Hepatocyte (in vitro differentiated cells): Measurements from ENCODE around the gene GMDS. TPM values are rescaled to one million over a fixed set of nuclear protein-coding genes. Genes with fewer than 3 reads are reported as not detected.

Experiments
- DNase-seq: peaks from one replicate; pipeline ENCODE4 v3.0.0-alpha.2; 2016; ENCODE audit warnings: low spot score
- H2AFZ ChIP-seq: fragments of 200-600 bp; sonication (generic); 2 replicates; pipeline ENCODE4 v1.6.0; 2016; ENCODE audit warnings: antibody characterized with exemption, mild to moderate bottlenecking
- H3K27ac ChIP-seq: fragments of 200-600 bp; sonication (generic); 2 replicates; pipeline ENCODE4 v1.5.1; 2016; ENCODE audit warnings: mild to moderate bottlenecking
- H3K27me3 ChIP-seq: fragments of 200-600 bp; sonication (generic); 2 replicates; pipeline ENCODE4 v1.6.1; 2016
- H3K36me3 ChIP-seq: fragments of 200-600 bp; sonication (generic); replicated peaks from 2 replicates; pipeline ENCODE4 v1.5.1; 2016; ENCODE audit warnings: low read depth; ENCODE audit not compliant: insufficient read depth
- H3K4me1 ChIP-seq: fragments of 200-600 bp; sonication (generic); 2 replicates; pipeline ENCODE4 v1.5.1; 2016; ENCODE audit warnings: mild to moderate bottlenecking, moderate library complexity; ENCODE audit not compliant: insufficient read depth
- H3K4me2 ChIP-seq: fragments of 200-600 bp; sonication (generic); 2 replicates; pipeline ENCODE4 v1.6.0; 2016
- H3K4me3 ChIP-seq: fragments of 200-600 bp; sonication (generic); 2 replicates; pipeline ENCODE4 v1.5.1; 2016; ENCODE audit warnings: mild to moderate bottlenecking
- H3K79me2 ChIP-seq: fragments of 200-600 bp; sonication (generic); 2 replicates; pipeline ENCODE4 v1.6.0; 2017; ENCODE audit warnings: mild to moderate bottlenecking
- H3K9me2 ChIP-seq: fragments of 200-600 bp; sonication (generic); replicated peaks from 2 replicates; pipeline ENCODE4 v1.6.0; 2017; ENCODE audit warnings: mild to moderate bottlenecking; ENCODE audit not compliant: insufficient read depth
- H3K9me3 ChIP-seq: fragments of 200-600 bp; sonication (generic); 2 replicates; pipeline ENCODE4 v1.5.1; 2016; ENCODE audit warnings: low read depth, mild to moderate bottlenecking
- H4K20me1 ChIP-seq: fragments of 200-600 bp; sonication (generic); 2 replicates; pipeline ENCODE4 v1.6.0; 2016; ENCODE audit warnings: mild to moderate bottlenecking; ENCODE audit not compliant: insufficient read depth, poor library complexity, severe bottlenecking
- CTCF ChIP-seq: fragments of 200-600 bp; sonication (generic); IDR thresholded peaks from 2 replicates; pipeline ENCODE4 v1.5.1; 2016; ENCODE audit warnings: antibody characterized with exemption, mild to moderate bottlenecking; ENCODE audit not compliant: poor library complexity
- EZH2 ChIP-seq: fragments of 200-600 bp; sonication (generic); IDR thresholded peaks from 2 replicates; pipeline ENCODE4 v1.6.1; 2016; ENCODE audit warnings: antibody characterized with exemption, mild to moderate bottlenecking, borderline replicate concordance
- EZH2phosphoT487 ChIP-seq: fragments of 200-600 bp; sonication (generic); IDR thresholded peaks from one replicate; pipeline ENCODE4 v1.6.1; 2018; ENCODE audit warnings: antibody characterized with exemption, mild to moderate bottlenecking, low read depth, moderate library complexity; ENCODE audit not compliant: unreplicated experiment, severe bottlenecking
- WGBS: methylation state at CpG from one replicate; pipeline ENCODE4 v1.1.6; 2016; ENCODE audit warnings: low lambda C conversion rate; ENCODE audit errors: missing lambda C conversion rate; 5-methylcytosine and 5-hydroxymethylcytosine counted together
- polyA plus RNA-seq: library from polyadenylated mRNA; unstranded; fragments of >200 nt; fragmentation: Nextera tagmentation; extraction: Ambion mirVana; gene quantifications from 2 replicates; pipeline ENCODE4 v1.2.1, GENCODE V29; 2016
- total RNA-seq: library from RNA; depleted of rRNA; stranded (reverse); fragments of >200 nt; gene quantifications from 2 replicates; pipeline ENCODE4 v1.2.3, GENCODE V29; 2014

GMDS gene
- total and polyA plus RNA-seq, 2 experiments from 2014 or later, result 20.7 to 32.6 TPM

- H3K9me3 ChIP-seq, result no peaks in the 10 kb centered on the region
- H3K27me3 ChIP-seq, result no peaks in the 10 kb centered on the region
- H4K20me1 ChIP-seq, result no peaks in the 10 kb centered on the region
- no peak overlapping the region for H3K4me3 ChIP-seq
- no peak overlapping the region for H3K27ac ChIP-seq
- TF ChIP-seq EZH2phosphoT487 (no peak), CTCF (no peak), EZH2 (no peak)
- H3K4me2 ChIP-seq, result no peak overlapping the region
- no peaks in the 10 kb centered on the region for H3K36me3 ChIP-seq
- no peak overlapping the region for H2AFZ ChIP-seq
- 91% methylated on average over 9 of the region's 9 CpGs for WGBS
- peaks cover 46% of the 10 kb centered on the region for H3K79me2 ChIP-seq
- no peaks in the 10 kb centered on the region for H3K4me1 ChIP-seq
- no peaks in the 10 kb centered on the region for H3K9me2 ChIP-seq
- DNase-seq, result no peak
Measured at GRCh38 chr6:2232445-2232844, 13.0 kb downstream of the GMDS start.

- Histone ChIP-seq H3K27ac (no peak overlapping the region), H3K79me2 (peaks cover 44% of the 10 kb centered on the region)
- WGBS, result 83% methylated on average over 4 of the region's 4 CpGs
Measured at GRCh38 chr6:2231438-2231837, 14.0 kb downstream of the GMDS start.

GRCh38 chr6:2230659-2231277 is 14.6 kb downstream of the GMDS start:
- H3K4me2 ChIP-seq, result no peak overlapping the region
- 89% methylated on average over 2 of the region's 2 CpGs for WGBS
- H3K9me3 ChIP-seq, result no peaks in the 10 kb centered on the region
- H3K4me1 ChIP-seq, result peaks cover 11% of the 10 kb centered on the region
- TF ChIP-seq EZH2, result no peak
- no peak for TF ChIP-seq EZH2phosphoT487
- TF ChIP-seq CTCF, result no peak
- no peaks in the 10 kb centered on the region for H3K27me3 ChIP-seq
- no peak overlapping the region for H3K27ac ChIP-seq
- H3K79me2 ChIP-seq, result peaks cover 44% of the 10 kb centered on the region
- no peaks in the 10 kb centered on the region for H3K36me3 ChIP-seq
- H3K4me3 ChIP-seq, result no peak overlapping the region
- H2AFZ ChIP-seq, result no peak overlapping the region
- DNase-seq, result no peak
- no peaks in the 10 kb centered on the region for H3K9me2 ChIP-seq
- H4K20me1 ChIP-seq, result no peaks in the 10 kb centered on the region

More at GRCh38 chr6:2231438-2231837, 14.0 kb downstream of the GMDS start:
- Histone ChIP-seq H3K4me2 (no peak overlapping the region), H3K9me2 (no peaks in the 10 kb centered on the region), H4K20me1 (no peaks in the 10 kb centered on the region), H2AFZ (no peak overlapping the region), H3K4me3 (no peak overlapping the region), H3K27me3 (no peaks in the 10 kb centered on the region), H3K4me1 (peaks cover 5% of the 10 kb centered on the region), H3K9me3 (no peaks in the 10 kb centered on the region), H3K36me3 (no peaks in the 10 kb centered on the region)
- TF ChIP-seq CTCF (no peak), EZH2 (no peak), EZH2phosphoT487 (no peak)
- no peak for DNase-seq

GRCh38 chr6:2229742-2230141 is 15.7 kb downstream of the GMDS start:
- H3K4me2 ChIP-seq, result no peak overlapping the region
- no peak overlapping the region for H3K27ac ChIP-seq
- 75% methylated on average over 4 of the region's 4 CpGs for WGBS
- H4K20me1 ChIP-seq, result no peaks in the 10 kb centered on the region
- no peaks in the 10 kb centered on the region for H3K9me2 ChIP-seq
- H2AFZ ChIP-seq, result no peak overlapping the region
- peaks cover 19% of the 10 kb centered on the region for H3K4me1 ChIP-seq
- no peaks in the 10 kb centered on the region for H3K36me3 ChIP-seq
- H3K27me3 ChIP-seq, result no peaks in the 10 kb centered on the region
- H3K9me3 ChIP-seq, result no peaks in the 10 kb centered on the region
- no peak for DNase-seq
- TF ChIP-seq EZH2phosphoT487, result no peak
- no peak for TF ChIP-seq EZH2
- no peak for TF ChIP-seq CTCF
- no peak overlapping the region for H3K4me3 ChIP-seq
- peaks cover 37% of the 10 kb centered on the region for H3K79me2 ChIP-seq
